ENCODE data around the gene PRKAG2. TPM values are rescaled to one million over a fixed set of nuclear protein-coding genes. Genes with fewer than 3 reads are reported as not detected.

PRKAG2 gene
- total RNA-seq, 1 donor from 2014 or later, result 130 TPM

DNA sequence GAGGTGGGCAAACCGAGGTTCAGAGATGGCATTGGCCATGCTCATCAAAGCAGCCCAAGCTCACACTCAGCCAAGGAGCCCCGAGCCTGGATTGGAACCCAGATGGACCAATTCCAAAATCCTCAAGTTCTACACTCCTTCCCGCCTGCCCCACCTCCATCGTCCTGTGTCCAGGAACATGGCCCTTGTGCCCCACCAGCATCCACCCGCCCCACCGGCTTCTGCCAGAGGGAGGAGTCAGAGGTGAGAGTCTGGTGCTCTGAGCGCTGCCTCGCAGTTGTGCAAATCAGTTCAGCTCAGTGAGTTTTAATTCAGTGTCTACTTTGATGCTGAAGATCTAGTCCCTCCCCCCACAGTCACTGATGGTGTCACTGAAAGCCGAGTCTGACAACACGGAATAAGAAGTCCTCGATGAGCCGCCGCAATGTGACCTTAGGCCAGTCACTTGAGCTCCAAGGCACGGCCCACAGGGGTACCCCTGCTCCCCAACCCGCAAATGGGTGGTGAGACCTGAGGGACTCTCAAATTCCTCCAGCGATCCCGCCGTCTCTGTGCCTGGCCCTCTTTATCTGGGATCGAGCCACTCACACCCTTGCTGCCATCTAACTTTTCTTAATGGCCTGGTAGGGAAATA is 26.3 kb downstream of the PRKAG2 start:
- intact Hi-C loops (cut with micrococcal nuclease), result no loop called here
- Histone ChIP-seq H3K27me3 (ENCODE audit: low read depth) (no peaks in the 10 kb centered on the region), H3K4me3 (no peak overlapping the region), H3K27ac (replicated peaks) (no peak overlapping the region), H3K36me3 (no peaks in the 10 kb centered on the region), H3K4me1 (peaks cover 19% of the 10 kb centered on the region), H3K9me3 (replicated peaks) (no peaks in the 10 kb centered on the region)
- DNase-seq, result peak; percentile 11
- TF ChIP-seq, protein P1, sequence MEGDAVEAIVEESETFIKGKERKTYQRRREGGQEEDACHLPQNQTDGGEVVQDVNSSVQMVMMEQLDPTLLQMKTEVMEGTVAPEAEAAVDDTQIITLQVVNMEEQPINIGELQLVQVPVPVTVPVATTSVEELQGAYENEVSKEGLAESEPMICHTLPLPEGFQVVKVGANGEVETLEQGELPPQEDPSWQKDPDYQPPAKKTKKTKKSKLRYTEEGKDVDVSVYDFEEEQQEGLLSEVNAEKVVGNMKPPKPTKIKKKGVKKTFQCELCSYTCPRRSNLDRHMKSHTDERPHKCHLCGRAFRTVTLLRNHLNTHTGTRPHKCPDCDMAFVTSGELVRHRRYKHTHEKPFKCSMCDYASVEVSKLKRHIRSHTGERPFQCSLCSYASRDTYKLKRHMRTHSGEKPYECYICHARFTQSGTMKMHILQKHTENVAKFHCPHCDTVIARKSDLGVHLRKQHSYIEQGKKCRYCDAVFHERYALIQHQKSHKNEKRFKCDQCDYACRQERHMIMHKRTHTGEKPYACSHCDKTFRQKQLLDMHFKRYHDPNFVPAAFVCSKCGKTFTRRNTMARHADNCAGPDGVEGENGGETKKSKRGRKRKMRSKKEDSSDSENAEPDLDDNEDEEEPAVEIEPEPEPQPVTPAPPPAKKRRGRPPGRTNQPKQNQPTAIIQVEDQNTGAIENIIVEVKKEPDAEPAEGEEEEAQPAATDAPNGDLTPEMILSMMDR (IDR thresholded peaks at IDR 0.05; ENCODE audit: borderline replicate concordance), result no peak

DNA sequence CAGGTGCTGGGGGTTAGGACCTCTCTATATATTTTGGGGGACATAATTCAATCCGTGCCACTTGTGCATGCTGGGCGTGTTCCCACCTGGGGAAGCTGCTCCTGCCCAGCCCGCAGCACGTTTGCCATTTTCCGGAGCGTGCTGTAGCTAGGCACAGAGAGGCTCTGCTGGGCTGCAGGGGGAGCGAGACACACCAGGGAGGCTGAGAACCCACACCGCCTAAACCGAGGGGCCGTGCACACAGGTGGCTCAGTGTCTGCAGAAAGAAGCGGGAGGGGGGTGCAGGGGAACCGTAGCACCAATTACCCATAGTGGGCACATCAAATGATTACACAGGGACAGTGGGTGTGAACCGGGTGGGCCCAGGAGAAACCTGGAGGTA is 27.0 kb downstream of the PRKAG2 start:
- Histone ChIP-seq H3K4me3 (no peak overlapping the region), H3K27me3 (ENCODE audit: low read depth) (no peaks in the 10 kb centered on the region), H3K27ac (replicated peaks) (no peak overlapping the region), H3K36me3 (no peaks in the 10 kb centered on the region), H3K9me3 (replicated peaks) (no peaks in the 10 kb centered on the region), H3K4me1 (peaks cover 19% of the 10 kb centered on the region)
- TF ChIP-seq, protein P1 (IDR thresholded peaks at IDR 0.05; ENCODE audit: borderline replicate concordance), result no peak
- peak; percentile 5 for DNase-seq
- intact Hi-C loops (cut with micrococcal nuclease), result no loop called here

DNA sequence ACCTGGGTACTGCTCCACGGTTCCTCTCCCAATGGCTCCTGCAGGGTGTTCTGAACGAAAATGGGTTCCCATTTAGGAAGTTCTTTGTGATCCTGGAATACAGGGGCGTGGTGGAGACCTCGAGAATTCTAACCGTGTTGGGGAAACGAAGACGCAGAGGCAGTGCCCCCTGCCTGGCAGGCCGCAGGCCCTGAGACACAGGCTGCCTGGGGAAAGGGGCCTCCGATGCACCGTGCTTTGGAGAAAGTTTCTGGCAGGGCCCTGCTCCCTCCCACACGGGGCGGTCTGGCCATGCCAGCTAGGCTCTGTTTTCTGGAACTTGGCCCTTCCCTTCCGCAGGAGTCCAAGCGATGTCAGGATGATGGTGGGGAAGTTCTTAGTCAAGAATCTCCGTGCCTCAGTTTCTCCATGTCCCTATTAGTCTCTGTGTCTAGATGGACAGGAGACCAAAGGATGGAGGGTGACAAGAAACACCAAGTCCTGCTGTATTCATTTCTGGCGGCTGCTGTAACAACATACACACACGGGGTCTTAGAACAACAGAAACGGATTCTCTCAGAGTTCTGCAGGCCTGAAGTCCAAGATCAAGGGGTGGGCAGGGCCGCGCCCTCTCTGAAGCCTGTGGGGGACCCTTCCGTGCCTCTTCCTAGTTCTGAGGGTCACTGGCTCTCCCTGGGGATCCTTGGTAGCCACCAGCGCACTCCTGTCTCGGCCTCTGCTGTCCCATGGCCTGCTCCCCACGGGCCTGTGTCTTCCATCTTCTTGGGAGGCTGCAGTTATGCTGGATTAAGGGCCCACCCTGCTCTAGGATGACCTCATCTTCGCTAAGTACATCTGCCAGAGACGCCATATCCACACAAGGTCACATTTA is 27.7 kb downstream of the PRKAG2 start:
- Histone ChIP-seq H3K4me3 (no peak overlapping the region), H3K27ac (replicated peaks) (no peak overlapping the region), H3K27me3 (ENCODE audit: low read depth) (no peaks in the 10 kb centered on the region), H3K9me3 (replicated peaks) (no peaks in the 10 kb centered on the region), H3K36me3 (no peaks in the 10 kb centered on the region), H3K4me1 (peaks cover 14% of the 10 kb centered on the region)
- intact Hi-C loops (cut with micrococcal nuclease), result no loop called here
- TF ChIP-seq, protein P1 (IDR thresholded peaks at IDR 0.05; ENCODE audit: borderline replicate concordance), result no peak
- DNase-seq, result peak; percentile 3

DNA sequence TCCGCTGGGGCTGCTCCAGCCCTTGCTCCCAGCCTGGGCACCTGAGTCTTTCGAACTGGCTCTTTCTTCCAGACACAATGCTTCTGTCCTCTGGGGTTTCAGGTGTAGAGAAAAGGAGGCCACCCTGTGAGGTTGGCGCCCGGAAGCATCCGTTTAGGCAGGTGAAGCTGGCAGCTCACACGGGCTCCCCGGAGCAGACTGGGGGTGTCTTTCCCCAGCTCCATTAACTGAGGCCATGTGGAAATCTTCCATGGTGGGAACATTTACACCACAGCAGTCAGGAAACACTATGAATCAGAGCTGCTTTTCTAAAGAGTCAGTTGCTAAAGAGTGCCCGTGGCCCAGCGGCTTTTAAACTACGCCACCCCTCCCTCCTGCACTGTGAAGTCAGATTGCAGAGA is 29.2 kb downstream of the PRKAG2 start:
- Histone ChIP-seq H3K4me3 (no peak overlapping the region), H3K36me3 (no peaks in the 10 kb centered on the region), H3K4me1 (peaks cover 8% of the 10 kb centered on the region), H3K9me3 (replicated peaks) (no peaks in the 10 kb centered on the region), H3K27me3 (ENCODE audit: low read depth) (no peaks in the 10 kb centered on the region), H3K27ac (replicated peaks) (no peak overlapping the region)
- TF ChIP-seq, protein P1 (IDR thresholded peaks at IDR 0.05; ENCODE audit: borderline replicate concordance), result no peak
- intact Hi-C loops (cut with micrococcal nuclease), result no loop called here
- peak; percentile 3 for DNase-seq

DNA sequence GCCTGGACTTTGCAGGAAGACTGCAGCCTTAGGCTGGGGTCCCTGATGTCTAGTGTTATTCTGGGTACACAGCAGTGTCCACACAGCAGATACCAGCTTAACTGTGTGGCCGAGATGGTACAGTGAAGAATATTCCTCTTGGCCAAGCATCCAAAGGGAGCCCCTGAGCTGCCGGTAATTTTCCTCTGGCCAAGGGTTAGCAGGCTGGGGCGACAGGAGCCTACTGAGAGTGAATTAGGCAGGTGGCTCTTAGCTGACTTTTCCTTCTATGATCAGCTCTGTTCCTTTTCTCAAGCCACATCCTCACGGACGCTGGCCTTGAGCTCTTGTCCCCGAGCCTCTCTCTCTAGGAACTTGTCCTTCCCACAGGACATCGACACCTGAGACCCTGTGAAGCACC is 29.8 kb downstream of the PRKAG2 start:
- TF ChIP-seq, protein P1 (IDR thresholded peaks at IDR 0.05; ENCODE audit: borderline replicate concordance), result no peak
- H3K27me3 ChIP-seq (ENCODE audit: low read depth), result no peaks in the 10 kb centered on the region
- DNase-seq, result no peak
- peaks cover 8% of the 10 kb centered on the region for H3K4me1 ChIP-seq
- no peaks in the 10 kb centered on the region for H3K9me3 ChIP-seq (replicated peaks)
- no peak overlapping the region for H3K4me3 ChIP-seq
- H3K36me3 ChIP-seq, result no peaks in the 10 kb centered on the region
- intact Hi-C loops (cut with micrococcal nuclease), result no loop called here
- no peak overlapping the region for H3K27ac ChIP-seq (replicated peaks)
